Aorta (tissue), 5 donors: ENCODE data around the gene GRM4. TPM values are rescaled to one million over a fixed set of nuclear protein-coding genes. Genes with fewer than 3 reads are reported as not detected.

Experiments
- ATAC-seq: fragments of 200-7000 bp; cut with Tn5 transposase; one replicate; pipeline ENCODE4 v1.9.1; 2022; ENCODE audit warnings: moderate library complexity; ENCODE audit not compliant: low FRiP score
- DNase-seq, 2 donors: peaks; one replicate each; pipeline ENCODE4 v3.0.0-alpha.2; 2020
- H3K27ac ChIP-seq, 2 donors: one replicate each; pipeline ENCODE4 v1.5.1; 2013; ENCODE audit warnings: low read length in 2 of 2, mild to moderate bottlenecking in 2 of 2, moderate library complexity in 2 of 2, control low read depth in 1 of 2, inconsistent platforms in 1 of 2, low read depth in 1 of 2
- H3K27me3 ChIP-seq, 2 donors: one replicate each; pipeline ENCODE4 v1.6.1; 2013; ENCODE audit warnings: control low read depth in 1 of 2, low read length in 1 of 2, mild to moderate bottlenecking in 1 of 2, moderate library complexity in 1 of 2; ENCODE audit not compliant: insufficient read depth in 2 of 2, control insufficient read depth in 1 of 2
- H3K36me3 ChIP-seq, 2 donors: one replicate each; pipeline ENCODE4 v1.6.1; 2013; ENCODE audit warnings: control low read depth in 1 of 2, low read length in 1 of 2, mild to moderate bottlenecking in 1 of 2; ENCODE audit not compliant: insufficient read depth in 2 of 2, control insufficient read depth in 1 of 2
- H3K4me1 ChIP-seq, 2 donors: one replicate each; pipeline ENCODE4 v1.6.1; 2013; ENCODE audit warnings: low read length in 2 of 2, control low read depth in 1 of 2, mild to moderate bottlenecking in 1 of 2, moderate library complexity in 1 of 2; ENCODE audit not compliant: insufficient read depth in 2 of 2, control insufficient read depth in 1 of 2
- H3K4me3 ChIP-seq, 2 donors: one replicate each; pipeline ENCODE4 v1.5.1; 2013; ENCODE audit warnings: low read length in 2 of 2, control low read depth in 1 of 2, mild to moderate bottlenecking in 1 of 2
- H3K9me3 ChIP-seq: one replicate; pipeline ENCODE4 v1.6.1; 2013; ENCODE audit warnings: mild to moderate bottlenecking, low read length; ENCODE audit not compliant: control insufficient read depth
- WGBS, 2 donors: extraction: QIAGEN DNeasy Blood & Tissue Kit; methylation state at CpG; one replicate each; pipeline ENCODE4 v1.1.7; 2013; 5-methylcytosine and 5-hydroxymethylcytosine counted together
- intact Hi-C, 2 donors: fragments of 100-400 bp; cut with DNase I; formaldehyde crosslinking; loops; one replicate each; pipeline versions ENCODE4 v1.14.2 to v1.15.0; 2022
- polyA plus RNA-seq, 2 donors: library from polyadenylated mRNA; stranded (reverse); fragments of 200-250 nt; gene quantifications; one replicate each; pipeline ENCODE4 v1.2.3, GENCODE V29; 2013
- total RNA-seq, 2 donors: library from RNA; stranded (reverse); fragmentation: NEBNext Ultra II Directional; extraction: Animal tissue kit (Norgen Biotek cat#: 25700); gene quantifications; one replicate each; pipeline ENCODE4 v1.2.1, GENCODE V29; 2021
- donor health status: healthy with polysubstance abuse.
- donor health status: Bipolar disorder and iron deficiency.
- donor health status: DM: no; HTN: no; CAD: no.
- donor health status: DM: no; HTN: no; CAD: no.
- donor health status: DM: yes; HTN: yes; CAD: no.

The GRM4 gene
- total and polyA plus RNA-seq, 4 donors = not detected

DNA sequence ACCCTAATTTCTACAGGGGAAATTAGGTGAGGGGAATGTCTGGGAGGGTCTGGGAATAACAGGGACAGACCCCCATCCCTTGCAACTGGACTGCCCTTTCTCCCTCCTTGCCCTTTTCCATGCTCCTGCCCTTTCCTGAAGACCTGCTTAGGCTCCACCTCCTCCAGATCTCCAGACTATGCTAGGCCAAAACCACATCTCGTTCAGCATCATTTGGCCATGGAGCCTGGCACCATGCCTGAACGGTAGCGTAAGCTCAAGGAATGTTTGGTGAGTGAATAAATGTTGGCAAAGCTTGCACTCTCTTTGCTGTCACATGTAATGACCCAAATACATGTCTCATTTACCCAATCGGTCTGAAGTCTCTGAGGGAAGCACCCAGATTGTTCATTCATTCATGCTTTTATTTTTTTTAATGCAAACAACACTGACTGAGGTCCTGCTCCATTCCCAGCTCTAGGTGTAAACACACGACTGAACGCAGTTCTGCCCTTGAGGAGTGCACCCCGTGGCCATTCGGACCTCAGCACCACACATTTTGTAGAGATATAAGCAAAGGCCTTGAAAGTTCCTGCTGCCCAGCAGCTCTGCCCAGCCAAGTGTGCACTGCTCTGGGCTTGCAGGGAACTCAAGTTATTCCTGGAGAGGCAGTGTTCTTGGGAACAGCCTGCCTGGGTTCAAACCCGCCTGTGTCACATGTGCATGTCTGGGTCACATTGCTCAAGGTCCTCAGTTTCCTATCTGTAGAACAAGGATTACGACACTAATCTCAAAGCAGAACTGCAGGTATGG lies 1.1 kb upstream of the GRM4 start:
- no peaks in the 10 kb centered on the region for H3K4me1 ChIP-seq
- ATAC-seq (no peak), DNase-seq (peak in 1 of 2 donors; percentile 35)
- intact Hi-C loops = no loop called here
- no peak overlapping the region for H3K27ac ChIP-seq
- no peaks in the 10 kb centered on the region for H3K36me3 ChIP-seq
- WGBS, 2 donors = 81 to 82% methylated on average over 10 of the region's 10 CpGs
- H3K9me3 ChIP-seq = no peaks in the 10 kb centered on the region
- H3K4me3 ChIP-seq = no peak overlapping the region
- no peaks in the 10 kb centered on the region for H3K27me3 ChIP-seq

DNA sequence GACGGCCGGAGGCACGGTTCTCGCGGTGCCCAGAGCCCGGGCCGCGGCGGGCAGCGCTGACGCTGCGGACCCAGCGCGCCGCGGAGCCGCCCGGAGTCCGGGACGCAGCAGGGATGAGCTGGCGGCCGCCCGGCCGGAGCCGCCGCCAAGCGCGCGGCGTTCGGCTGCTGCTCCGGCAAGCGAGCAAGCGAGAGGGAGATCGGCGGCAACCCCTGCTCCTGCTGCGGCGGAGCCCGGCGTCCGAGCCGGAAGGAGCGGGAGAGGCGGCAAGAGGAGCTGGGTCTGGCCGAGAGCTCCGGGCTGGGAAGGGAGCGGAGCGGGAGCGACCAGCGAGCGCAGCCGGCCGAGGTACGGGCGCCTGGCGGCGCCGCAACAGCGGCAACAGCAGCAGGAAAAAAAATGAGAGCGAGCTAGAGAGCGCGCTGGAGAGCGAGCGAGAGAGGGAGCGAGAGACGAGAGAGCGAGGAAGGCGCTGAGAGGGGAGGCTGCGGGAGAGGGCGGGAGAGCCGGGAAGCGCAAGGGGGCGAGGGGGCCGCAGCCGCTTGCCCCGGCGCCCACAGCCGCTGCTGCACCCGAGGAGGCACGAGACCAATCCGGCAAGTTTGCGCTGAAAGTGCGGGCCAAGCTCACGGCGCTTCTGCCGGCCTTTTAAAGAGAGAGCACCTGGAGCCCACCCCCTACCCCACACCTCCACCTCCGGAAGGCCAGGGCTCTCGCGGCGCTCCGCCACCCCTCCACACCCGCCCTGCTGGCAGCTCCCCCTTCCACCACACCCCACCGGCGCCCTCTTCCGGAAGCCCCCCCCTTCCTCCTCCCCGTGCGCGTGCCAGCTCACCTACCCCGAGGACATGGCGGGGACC lies 496 bp downstream of the GRM4 start:
- H3K36me3 ChIP-seq = no peaks in the 10 kb centered on the region
- intact Hi-C loops = no loop called here
- 0 to 1% methylated on average over 80 to 100 of the region's 100 CpGs for WGBS, 2 donors

DNA sequence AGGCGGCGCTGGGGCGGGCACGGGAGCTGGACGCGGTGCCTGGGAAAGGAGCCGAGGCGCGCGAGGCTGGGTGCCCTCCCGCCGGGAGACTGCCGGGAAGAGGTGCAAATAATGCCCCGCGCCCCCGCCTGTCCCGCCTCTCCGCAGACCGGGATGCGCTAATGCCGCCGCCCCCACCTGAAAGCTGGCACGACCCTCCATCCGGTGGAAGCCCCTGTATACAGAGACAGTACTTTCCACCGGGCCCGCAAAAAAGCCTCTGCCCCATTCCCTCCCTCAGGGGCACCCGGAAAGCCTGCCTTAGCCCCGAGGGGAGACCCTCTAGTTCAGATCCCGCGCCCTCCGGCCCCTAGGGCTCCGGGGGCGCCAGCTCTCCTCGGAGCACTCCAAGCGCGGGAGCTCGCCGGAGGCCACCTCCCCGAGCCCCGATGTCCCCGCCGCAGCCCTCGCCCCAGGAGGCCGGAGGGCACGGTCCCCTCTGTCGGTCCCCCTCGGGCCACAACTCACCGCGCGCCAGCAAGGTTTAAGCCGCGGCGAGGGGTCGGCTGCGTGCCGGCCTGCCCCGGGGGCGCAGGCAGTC lies 1.2 kb downstream of the GRM4 start:
- H3K4me1 ChIP-seq = no peaks in the 10 kb centered on the region
- H3K27me3 ChIP-seq = no peaks in the 10 kb centered on the region
- no peaks in the 10 kb centered on the region for H3K9me3 ChIP-seq
- H3K4me3 ChIP-seq = peak overlapping the region; percentile 3 to 38
- no peaks in the 10 kb centered on the region for H3K36me3 ChIP-seq
- DNase-seq (peak; percentile 42 to 55), ATAC-seq (no peak)
- WGBS, 2 donors = 1% methylated on average over 51 to 58 of the region's 58 CpGs
- intact Hi-C loops = no loop called here
- no peak overlapping the region for H3K27ac ChIP-seq

More for the DNA sequence above, 496 bp downstream of the GRM4 start:
- Histone ChIP-seq H3K9me3 (no peaks in the 10 kb centered on the region), H3K27ac (no peak overlapping the region), H3K4me1 (no peaks in the 10 kb centered on the region), H3K27me3 (no peaks in the 10 kb centered on the region), H3K4me3 (peak overlapping the region; percentile 3 to 38)
- ATAC-seq (no peak), DNase-seq (peak; percentile 46 to 78)

GRCh38 chr6:34143884-34144580 lies 1.9 kb downstream of the GRM4 start:
- no peaks in the 10 kb centered on the region for H3K4me1 ChIP-seq
- intact Hi-C loops = no loop called here
- H3K36me3 ChIP-seq = no peaks in the 10 kb centered on the region
- DNase-seq = peak; percentile 44 to 73
- H3K27ac ChIP-seq = no peak overlapping the region
- H3K27me3 ChIP-seq = no peaks in the 10 kb centered on the region
- no peak for ATAC-seq
- H3K4me3 ChIP-seq = peak overlapping the region in 1 of 2 donors; percentile 2
- no peaks in the 10 kb centered on the region for H3K9me3 ChIP-seq
- WGBS, 2 donors = 1% methylated on average over 49 to 63 of the region's 63 CpGs

GRCh38 chr6:34143196-34143883 lies 2.5 kb downstream of the GRM4 start:
- Histone ChIP-seq H3K4me3 (no peak overlapping the region), H3K27me3 (no peaks in the 10 kb centered on the region), H3K9me3 (no peaks in the 10 kb centered on the region), H3K36me3 (no peaks in the 10 kb centered on the region), H3K27ac (no peak overlapping the region), H3K4me1 (no peaks in the 10 kb centered on the region)
- WGBS, 2 donors = 45% methylated on average over 21 to 23 of the region's 23 CpGs
- DNase-seq (peak in 1 of 2 donors; percentile 69), ATAC-seq (no peak)
- intact Hi-C loops = no loop called here

DNA sequence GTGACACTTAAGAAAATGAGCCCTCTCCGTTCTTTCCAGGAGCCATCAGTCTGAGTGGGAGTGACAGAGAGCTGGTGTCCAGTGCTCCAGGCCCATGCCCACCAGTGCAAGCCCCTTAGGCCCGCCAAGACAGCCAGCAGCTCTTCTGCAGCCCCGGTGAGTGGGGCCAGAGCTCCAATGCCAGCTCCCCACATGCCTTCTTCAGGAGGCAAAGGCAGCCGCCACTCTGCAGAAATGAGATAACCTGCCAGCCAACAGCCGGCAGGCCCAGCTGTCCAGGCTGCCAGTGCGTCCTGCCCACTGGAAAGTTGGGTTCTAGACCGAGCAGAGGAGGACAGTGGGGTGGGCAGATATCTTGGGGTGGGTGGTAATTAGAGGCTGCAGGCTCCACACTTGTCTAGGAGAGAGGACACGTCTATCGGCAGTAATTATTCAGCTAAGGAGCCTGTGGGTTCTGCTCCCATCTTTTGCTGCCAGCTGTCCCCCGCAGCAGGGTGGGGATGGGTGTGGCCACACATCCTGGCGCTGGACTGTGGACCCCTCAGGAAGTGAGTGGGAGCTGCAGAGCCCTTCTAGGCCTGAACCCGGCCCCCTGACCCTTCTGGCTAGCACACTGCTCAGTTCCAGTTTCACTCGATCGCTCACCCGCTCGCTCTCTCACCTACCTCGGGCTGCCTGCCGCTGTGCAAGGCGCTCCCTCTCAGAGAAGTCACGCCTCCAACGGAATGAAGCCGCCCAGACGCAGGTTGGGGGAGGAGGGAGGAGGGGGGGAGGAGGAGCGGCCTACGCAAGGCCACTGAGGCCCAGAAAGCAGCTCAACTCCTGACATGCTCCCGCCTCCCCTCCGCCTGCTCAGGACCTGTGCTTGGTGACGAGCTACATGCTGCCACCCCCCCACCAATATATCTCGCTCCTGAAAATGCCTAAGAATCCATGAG lies 3.6 kb downstream of the GRM4 start:
- no peaks in the 10 kb centered on the region for H3K9me3 ChIP-seq
- WGBS, 2 donors = 16 to 17% methylated on average over 29 of the region's 29 CpGs
- no peaks in the 10 kb centered on the region for H3K4me1 ChIP-seq
- H3K36me3 ChIP-seq = no peaks in the 10 kb centered on the region
- H3K27ac ChIP-seq = no peak overlapping the region
- H3K4me3 ChIP-seq = no peak overlapping the region
- ATAC-seq (no peak), DNase-seq (peak; percentile 37 to 64)
- intact Hi-C loops = no loop called here
- H3K27me3 ChIP-seq = no peaks in the 10 kb centered on the region

- Histone ChIP-seq H3K27me3 (no peaks in the 10 kb centered on the region), H3K36me3 (no peaks in the 10 kb centered on the region), H3K4me3 (no peak overlapping the region), H3K27ac (no peak overlapping the region), H3K4me1 (no peaks in the 10 kb centered on the region), H3K9me3 (no peaks in the 10 kb centered on the region)
- intact Hi-C loops = no loop called here
- 88 to 90% methylated on average over 5 of the region's 5 CpGs for WGBS, 2 donors
- ATAC-seq (no peak), DNase-seq (no peak)
Measured at GRCh38 chr6:34140075-34140474, 5.8 kb downstream of the GRM4 start.
